Stimulated activated CD4-positive, alpha-beta T cell treated with anti-CD3 and anti-CD28 coated beads, Interleukin-2, amount 100 ng/mL, for 4 hours (primary cell): ENCODE results near the gene CCDC200.
"Not testable (repeated sequence)": the region's sequence is repeated elsewhere in the genome, so short reads cannot be mapped to it uniquely, and the experiment has no call there.

Source experiments
- DNase-seq: peaks from one replicate; pipeline ENCODE4 v3.0.0-alpha.2; 2020; ENCODE audit warnings: low read depth

Gene CCDC200

DNA sequence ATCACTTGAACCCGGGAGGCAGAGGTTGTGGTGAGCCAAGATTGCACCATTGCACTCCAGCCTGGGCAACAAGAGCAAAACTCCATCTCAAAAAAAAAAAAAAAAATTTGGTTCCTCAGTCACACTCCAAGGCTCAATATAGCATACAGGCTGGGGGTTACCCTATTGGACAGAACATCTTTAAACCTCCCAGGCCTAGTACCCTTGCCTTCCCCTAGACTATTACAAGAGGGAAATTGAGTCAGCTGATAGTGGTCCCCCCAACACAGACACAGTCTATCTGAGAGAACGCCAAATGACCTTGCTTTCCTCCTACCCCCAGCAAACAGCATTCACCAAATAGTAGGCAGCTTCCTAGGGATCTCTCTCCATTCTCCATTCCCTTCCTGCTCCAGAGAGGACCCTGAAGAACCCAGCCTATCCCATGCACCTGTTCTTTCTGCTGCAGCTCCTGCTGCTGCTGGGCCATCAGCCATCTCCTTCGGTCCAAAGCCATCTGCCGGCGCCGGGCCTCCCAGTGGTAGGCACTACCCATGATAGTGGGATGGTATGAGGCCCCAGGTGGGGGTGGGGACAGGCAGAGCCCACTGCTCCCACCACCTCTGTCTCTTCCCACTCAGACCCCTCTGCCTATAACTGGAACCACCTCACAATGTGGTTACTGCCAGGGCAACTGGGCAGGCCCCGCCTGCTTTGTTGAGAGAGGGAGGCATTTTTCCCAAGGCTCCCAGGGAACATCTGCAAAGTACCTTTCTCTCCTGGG lies at the start of gene CCDC200:
Gene CCDC200, minus strand, starts transcription at position 604 of the 763 bp plus-strand sequence. Its CDS starts 69 bp downstream, at position 535.
- not testable (repeated sequence) for DNase-seq

DNA sequence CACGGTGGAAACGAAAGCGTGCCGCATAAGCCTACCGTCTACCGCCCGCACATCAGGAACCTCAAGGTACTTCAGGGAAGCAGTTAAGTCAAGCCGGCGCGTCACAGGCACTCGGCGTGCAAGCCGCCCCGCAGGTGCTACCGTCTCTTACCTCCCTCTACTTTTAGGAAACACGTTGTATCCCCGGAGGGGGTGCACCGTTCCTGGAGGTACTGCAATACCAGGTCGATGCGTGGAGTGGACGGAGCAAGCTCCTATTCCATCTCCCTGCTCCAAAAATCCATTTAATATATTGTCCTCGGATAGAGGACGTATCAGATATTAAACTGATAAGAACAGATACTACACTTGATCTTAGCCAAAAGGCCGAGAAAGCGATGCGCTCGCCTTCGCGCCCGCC lies 44.5 kb upstream of the CCDC200 start:
- not testable (repeated sequence) for DNase-seq

DNA sequence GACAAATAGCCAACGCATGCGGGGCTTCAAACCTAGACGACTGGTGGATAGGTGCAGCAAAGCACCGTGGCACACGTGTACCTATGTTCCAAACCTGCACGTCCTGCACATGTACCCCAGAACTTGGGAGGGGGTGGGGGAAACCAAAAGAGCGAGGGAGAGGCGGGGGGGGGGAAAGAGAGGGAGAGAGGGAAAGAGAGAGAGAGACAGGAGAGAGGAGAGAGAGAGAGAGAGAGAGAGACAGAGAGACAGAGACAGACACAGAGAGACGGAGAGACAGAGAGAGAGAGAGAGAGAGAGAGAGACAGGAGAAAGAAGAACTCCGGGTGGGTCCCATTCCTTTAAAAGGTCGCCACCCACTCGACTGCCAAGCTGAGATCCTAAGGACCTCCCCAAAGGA lies 44.1 kb upstream of the CCDC200 start:
- not testable (repeated sequence) for DNase-seq

DNA sequence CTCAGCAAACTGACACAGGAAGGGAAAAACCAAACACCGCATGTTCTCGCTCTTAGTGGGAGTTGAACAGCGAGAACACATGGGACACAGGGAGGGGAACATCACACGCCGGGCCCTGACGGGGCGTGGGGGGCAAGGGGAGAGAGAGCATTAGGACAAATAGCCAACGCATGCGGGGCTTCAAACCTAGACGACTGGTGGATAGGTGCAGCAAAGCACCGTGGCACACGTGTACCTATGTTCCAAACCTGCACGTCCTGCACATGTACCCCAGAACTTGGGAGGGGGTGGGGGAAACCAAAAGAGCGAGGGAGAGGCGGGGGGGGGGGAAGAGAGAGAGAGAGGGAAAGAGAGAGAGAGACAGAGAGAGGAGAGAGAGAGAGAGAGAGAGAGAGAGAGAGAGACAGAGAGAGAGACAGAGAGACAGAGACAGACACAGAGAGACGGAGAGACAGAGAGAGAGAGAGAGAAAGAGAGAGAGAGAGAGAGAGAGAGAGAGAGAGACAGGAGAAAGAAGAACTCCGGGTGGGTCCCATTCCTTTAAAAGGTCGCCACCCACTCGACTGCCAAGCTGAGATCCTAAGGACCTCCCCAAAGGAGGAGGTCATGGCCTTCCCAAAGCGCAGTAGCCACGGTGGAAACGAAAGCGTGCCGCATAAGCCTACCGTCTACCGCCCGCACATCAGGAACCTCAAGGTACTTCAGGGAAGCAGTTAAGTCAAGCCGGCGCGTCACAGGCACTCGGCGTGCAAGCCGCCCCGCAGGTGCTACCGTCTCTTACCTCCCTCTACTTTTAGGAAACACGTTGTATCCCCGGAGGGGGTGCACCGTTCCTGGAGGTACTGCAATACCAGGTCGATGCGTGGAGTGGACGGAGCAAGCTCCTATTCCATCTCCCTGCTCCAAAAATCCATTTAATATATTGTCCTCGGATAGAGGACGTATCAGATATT lies 42.4 kb upstream of the CCDC200 start:
- not testable (repeated sequence) for DNase-seq

DNA sequence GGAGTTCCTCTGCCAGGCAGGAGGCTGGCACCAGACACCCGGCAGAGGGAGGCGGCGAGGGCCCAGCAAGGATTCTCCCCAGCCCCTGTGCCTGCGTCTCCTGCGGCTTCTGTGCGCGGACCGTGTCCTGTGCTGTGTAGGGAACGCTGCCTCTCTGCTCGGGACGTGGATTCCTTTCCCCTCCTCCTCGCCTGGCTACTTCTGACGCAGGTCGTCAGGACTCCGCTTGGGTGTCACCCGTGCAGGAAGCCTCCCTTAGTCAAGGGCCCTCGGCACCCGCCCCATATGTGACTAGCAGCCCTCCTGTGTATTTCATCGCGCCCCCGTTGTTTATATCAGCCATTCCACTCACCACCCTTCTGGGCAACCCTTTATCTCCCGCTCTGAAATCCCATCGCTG lies 18.0 kb upstream of the CCDC200 start:
- DNase-seq = not testable (repeated sequence)

DNA sequence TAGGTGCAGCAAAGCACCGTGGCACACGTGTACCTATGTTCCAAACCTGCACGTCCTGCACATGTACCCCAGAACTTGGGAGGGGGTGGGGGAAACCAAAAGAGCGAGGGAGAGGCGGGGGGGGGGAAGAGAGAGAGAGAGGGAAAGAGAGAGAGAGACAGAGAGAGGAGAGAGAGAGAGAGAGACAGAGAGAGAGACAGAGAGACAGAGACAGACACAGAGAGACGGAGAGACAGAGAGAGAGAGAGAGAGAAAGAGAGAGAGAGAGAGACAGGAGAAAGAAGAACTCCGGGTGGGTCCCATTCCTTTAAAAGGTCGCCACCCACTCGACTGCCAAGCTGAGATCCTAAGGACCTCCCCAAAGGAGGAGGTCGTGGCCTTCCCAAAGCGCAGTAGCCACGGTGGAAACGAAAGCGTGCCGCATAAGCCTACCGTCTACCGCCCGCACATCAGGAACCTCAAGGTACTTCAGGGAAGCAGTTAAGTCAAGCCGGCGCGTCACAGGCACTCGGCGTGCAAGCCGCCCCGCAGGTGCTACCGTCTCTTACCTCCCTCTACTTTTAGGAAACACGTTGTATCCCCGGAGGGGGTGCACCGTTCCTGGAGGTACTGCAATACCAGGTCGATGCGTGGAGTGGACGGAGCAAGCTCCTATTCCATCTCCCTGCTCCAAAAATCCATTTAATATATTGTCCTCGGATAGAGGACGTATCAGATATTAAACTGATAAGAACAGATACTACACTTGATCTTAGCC lies 12.4 kb upstream of the CCDC200 start:
- DNase-seq = not testable (repeated sequence)

DNA sequence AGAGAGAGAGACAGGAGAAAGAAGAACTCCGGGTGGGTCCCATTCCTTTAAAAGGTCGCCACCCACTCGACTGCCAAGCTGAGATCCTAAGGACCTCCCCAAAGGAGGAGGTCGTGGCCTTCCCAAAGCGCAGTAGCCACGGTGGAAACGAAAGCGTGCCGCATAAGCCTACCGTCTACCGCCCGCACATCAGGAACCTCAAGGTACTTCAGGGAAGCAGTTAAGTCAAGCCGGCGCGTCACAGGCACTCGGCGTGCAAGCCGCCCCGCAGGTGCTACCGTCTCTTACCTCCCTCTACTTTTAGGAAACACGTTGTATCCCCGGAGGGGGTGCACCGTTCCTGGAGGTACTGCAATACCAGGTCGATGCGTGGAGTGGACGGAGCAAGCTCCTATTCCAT lies 11.2 kb upstream of the CCDC200 start:
- DNase-seq = not testable (repeated sequence)

DNA sequence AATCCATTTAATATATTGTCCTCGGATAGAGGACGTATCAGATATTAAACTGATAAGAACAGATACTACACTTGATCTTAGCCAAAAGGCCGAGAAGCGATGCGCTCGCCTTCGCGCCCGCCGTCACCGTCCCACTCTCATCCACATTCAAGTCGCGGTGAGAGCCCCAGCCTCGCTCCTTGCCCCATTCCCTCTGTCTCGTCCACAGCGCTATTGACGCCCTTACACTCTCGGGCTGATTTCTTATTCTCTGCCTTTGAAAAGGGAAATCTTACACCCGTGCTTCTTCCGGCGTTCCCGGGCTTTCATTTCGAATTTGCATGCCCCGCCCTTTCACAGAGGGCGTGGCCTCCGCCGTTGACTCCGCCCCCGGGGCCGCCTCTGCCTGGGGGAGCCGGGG lies 5.5 kb upstream of the CCDC200 start, which contains the start of gene RNU2-1:
Gene RNU2-1, minus strand, starts transcription at position 101 of the 400 bp plus-strand sequence.
- not testable (repeated sequence) for DNase-seq

DNA sequence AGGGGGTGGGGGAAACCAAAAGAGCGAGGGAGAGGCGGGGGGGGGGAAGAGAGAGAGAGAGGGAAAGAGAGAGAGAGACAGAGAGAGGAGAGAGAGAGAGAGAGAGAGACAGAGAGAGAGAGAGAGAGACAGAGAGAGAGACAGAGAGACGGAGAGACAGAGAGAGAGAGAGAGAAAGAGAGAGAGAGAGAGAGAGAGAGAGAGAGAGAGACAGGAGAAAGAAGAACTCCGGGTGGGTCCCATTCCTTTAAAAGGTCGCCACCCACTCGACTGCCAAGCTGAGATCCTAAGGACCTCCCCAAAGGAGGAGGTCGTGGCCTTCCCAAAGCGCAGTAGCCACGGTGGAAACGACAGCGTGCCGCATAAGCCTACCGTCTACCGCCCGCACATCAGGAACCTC lies 4.8 kb upstream of the CCDC200 start:
- DNase-seq = not testable (repeated sequence)

DNA sequence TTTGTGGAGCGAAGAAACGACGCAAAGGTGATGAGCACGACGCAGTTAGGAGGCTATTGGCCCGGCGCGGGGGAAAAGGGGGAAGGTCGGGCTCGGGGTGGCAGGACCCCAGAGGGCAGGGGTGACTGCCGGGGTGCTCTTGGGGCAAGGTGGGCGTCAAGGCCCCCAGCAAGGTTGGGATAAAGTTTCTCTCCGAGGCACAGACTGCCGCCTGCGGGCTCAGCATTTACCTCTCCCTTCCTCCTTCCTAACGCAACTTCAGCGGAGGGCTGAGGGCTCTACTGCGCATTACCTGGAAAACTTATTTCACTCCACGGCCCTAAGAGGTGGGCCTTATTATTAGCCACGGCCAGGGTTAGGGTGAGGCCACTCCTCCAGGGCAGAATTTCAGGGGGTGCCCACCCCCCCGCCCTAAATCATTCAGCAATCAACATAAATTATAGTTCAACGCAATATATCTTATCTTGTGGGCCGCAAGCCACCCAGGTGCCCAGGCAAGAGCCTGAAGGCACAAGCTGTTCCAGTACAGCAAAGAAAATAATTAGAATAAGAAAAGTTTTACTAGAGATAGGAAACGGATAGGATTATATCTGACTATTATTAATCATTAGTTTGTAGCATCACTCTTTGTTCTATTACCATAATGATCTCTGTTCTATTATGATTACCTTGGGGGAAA lies 3.7 kb upstream of the CCDC200 start:
- DNase-seq = not testable (repeated sequence)

DNA sequence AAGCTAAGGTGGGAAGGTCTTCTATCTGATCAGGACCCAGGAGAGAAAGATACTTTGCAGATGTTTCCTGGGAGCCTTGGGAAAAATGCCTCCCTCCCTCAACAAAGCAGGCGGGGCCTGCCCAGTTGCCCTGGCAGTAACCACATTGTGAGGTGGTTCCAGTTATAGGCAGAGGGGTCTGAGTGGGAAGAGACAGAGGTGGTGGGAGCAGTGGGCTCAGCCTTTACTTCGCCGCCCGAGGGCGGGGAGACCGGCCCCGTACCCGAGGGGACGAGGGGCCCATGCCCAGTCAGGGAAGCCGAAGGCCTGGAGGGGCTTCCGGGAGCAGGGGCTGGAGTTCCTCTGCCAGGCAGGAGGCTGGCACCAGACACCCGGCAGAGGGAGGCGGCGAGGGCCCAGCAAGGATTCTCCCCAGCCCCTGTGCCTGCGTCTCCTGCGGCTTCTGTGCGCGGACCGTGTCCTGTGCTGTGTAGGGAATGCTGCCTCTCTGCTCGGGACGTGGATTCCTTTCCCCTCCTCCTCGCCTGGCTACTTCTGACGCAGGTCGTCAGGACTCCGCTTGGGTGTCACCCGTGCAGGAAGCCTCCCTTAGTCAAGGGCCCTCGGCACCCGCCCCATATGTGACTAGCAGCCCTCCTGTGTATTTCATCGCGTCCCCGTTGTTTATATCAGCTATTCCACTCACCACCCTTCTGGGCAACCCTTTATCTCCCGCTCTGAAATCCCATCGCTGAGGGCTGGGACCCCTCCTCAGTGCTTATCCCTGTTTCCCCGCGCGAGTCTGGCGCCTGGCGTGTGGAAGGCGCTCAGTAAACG lies 3.0 kb upstream of the CCDC200 start:
- not testable (repeated sequence) for DNase-seq

DNA sequence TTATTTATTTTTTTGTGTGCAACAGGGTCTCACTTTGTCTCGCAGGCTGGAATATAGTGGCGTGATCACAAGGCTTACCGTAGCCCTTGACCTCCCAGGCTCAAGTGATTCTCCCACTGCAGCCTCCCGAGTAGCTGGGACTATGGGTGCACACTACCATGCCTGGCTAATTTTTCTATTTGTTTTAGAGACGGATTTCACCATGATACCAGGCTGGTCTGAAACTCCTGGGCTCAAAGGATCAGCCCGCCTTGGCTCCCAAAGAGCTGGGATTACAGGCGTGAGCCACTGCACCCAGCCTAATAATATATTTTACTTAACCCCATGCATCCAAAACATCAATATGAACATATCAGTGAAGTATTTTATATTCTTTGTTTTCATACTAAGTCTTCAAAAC lies 2.0 kb downstream of the CCDC200 start:
- no peak for DNase-seq

DNA sequence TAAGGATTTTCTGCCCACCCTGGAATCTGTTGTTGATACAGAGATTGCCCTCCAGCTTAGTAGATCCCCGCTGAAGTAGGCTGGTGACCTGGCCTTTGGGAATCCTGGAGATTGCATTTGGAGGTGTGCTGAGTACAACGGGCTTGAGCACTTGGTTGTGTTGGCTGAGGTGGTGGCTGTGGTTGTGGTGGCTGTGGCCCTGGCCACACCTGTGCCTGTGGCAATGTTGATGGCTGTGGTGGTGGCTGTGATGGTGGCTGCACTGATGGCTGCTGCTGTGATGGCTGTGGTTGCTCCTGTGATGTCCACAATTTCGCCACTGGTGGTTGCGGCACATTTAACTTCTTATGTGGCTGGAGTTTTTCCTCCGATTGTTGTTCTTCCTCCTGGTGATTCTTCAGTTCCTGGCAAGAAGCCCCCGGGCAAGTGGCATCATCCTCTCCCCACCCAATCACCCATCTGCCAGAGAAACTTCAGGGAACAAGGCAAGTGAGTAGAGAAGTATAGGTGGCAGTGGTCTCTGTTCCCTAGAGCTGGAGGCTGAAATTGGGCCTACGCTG lies 4.2 kb downstream of the CCDC200 start:
- DNase-seq = no peak

DNA sequence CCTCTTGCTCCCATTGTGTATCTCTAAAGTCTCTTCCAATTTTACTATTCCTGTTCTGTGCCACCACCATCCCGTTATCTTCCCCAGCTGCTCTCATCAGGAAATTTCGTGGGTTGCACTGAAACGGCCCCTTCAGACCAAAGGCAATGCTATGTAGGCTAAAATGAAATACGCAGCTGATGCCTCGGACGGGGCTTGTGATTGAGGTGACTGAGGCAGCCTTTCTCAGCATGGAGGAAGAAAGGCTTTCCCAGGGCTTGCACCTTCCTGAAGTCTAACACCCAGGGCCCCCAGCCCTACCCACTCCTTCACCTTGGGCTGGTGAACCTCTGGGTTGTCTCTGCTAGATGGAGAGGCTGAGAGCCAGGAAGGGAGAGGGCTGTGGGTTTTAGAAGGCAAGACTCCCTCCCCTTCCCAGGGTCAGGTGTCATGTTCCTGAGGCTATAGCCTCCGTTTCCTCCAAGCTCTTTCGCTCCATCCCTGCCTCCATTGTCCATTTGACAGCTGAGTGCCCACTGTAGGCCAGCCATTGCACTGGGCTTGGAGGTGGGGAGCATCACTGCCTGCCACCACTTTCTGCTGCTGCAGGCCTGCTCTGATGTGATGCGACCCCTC lies 7.8 kb downstream of the CCDC200 start:
- no peak for DNase-seq

DNA sequence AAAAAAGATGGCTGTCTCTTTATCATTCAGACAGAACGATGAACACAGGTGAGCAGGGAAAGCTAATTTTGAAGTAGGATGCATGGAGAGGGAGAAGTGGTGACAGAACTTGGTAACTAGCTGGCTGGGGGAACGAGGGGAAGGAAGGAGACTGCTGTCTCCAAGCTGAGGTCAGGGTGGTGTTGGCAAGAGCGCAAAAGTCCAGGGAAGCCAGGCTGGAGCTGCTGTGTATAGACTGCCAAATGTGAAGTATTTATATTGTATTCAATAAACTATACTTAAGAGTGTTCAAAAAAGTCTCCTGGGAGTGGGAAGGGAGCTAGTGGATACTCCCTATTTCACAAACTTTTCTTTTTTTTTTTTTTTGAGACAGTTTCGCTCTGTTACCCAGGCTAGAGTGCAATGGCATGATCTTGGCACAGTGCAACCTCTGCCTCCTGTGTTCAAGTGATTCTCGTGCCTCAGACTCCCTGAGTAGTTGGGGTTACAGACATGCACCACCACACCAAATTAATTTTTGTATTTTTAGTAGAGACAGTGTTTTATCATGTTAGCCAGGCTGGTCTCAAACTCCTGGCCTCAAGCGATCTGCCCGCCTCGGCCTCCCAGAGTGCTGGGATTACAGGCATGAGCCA lies 8.6 kb downstream of the CCDC200 start:
- no peak for DNase-seq

DNA sequence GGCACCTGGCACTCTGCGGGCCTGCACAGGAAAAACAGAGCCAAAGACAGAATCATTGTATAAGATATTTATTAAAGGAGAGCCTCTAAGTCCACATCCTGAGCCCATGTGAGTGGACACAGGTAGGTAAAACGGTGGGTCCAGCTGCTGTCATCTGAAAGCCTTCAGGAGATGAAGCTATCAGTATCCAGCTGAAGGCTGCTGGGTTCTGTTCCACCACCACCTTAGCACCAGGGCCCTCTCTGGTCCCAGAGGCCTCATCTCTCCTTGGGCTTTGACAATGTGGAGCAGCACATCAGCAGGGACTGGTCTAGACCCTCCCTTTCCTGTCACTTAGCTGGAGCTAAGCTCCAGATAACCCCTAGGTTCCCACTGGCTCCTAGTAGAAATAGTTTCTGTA lies 9.4 kb downstream of the CCDC200 start:
- no peak for DNase-seq

DNA sequence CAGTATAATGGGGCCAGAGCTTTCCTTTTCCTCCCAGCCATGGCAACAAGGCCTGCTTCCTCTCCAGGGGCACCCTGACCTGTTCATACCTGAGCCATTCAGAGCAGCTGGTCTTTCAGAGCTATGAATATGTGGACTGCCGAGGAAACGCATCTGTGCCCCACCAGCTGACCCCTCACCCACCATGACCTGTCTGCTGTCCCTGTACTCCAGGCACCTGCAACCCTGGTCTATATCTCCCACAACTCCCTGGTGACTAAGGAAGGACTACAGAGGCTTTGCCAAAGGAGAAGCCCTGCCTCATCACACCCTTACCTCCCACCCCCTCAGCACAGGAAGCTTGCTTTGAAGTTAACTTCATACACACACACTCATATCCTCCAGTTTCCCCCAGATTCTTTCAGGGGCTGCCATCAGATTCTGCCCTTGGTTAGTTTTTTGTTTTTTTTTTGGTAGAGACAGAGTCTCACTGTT lies 10.8 kb downstream of the CCDC200 start:
- DNase-seq = peak; percentile 36

DNA sequence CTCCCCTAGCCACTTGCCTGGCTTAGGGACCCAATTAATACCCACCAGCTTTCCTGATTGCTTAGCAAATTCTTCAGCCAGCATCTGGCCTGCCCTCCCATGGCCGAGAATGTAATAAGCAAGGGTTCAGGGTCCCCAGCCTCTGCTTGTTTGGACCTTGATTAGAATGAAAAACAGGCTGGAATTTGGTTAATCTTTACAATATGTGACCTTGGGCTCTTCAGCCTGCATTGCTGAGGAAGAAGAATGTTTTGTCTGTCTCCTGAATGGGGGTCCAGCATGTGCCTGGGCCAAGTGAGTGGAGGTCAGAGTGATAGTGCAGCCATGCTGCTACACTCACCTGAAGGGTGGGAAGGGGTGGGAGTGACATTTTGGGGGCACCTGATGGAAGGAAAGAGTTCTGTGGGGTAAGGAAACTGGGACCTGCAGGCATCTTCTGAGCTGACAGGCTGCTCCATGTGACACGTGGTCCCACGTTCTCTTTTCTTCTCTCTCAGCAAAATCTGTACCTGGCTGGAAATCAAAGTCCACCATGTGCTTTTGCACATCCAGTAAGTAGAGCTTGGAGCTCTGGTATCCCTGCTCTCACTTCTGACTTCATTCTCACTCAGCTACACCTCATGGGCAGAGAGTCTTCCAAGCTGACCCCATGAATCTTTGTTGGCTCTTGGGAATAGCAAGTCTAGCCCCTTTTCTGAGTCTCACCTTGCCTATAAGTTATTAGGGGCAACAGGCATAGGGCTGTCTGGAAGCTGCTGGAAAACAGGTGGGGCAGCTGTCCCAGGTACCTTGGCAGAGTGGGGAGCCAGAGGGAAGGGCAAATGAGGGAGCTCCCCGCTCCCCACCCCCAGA lies 11.4 kb downstream of the CCDC200 start:
- no peak for DNase-seq
